ENCODE results near the gene TPRG1L.

TPRG1L gene

DNA sequence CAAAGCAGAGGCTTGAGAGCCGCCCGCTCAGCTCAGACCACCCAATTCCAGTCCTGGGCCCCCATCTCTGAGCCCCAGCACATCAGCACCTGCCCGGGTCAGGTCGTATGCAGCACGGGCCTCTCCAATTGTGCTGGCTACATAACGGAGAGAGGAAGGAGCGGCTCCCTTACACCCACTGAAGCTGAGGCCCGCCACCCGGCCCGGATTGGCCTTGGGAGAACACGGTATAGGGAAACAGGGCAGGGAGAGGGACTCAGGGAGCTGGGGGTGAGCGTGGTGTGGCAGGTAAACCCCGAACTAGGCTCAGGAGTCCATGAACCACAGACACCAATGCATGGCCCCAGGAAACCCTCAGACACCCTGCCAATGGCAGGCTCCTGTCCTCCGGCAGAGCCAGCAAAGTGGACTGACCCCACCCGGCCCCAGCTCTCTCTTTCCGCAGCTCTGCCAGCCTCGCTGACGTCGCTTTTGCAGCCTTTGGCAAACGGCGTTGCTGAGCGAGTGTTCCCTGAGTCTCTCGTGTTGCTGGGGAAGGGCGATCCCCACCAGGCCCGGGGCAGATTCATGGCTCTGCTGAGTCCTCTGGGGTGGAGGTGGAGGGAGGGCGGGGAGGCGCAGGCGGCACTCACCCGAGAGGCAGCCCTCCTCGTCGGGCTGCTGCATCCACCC, 30.0 kb upstream of the TPRG1L start:
- FAIRE-seq, result no peak

DNA sequence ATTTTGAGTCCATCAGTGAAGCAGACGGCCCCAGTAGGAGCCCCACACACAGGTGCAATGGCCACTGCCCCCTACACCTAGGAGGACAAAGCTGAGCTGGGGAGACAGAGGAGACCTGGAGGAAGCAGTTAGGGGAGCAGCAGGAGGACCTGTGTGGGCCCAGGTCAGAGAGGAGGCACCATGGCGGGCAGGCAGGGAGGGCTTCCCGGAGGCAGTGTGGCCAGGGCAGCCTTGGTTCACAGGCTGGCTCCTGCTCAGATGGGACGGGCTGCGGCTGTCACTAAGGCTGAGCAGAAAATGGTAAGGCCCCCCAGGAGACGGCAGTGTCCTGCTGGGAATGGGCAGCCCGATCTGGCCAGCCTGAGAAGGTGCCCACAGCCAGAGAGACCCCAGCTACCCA, 28.9 kb upstream of the TPRG1L start:
- no peak for FAIRE-seq

DNA sequence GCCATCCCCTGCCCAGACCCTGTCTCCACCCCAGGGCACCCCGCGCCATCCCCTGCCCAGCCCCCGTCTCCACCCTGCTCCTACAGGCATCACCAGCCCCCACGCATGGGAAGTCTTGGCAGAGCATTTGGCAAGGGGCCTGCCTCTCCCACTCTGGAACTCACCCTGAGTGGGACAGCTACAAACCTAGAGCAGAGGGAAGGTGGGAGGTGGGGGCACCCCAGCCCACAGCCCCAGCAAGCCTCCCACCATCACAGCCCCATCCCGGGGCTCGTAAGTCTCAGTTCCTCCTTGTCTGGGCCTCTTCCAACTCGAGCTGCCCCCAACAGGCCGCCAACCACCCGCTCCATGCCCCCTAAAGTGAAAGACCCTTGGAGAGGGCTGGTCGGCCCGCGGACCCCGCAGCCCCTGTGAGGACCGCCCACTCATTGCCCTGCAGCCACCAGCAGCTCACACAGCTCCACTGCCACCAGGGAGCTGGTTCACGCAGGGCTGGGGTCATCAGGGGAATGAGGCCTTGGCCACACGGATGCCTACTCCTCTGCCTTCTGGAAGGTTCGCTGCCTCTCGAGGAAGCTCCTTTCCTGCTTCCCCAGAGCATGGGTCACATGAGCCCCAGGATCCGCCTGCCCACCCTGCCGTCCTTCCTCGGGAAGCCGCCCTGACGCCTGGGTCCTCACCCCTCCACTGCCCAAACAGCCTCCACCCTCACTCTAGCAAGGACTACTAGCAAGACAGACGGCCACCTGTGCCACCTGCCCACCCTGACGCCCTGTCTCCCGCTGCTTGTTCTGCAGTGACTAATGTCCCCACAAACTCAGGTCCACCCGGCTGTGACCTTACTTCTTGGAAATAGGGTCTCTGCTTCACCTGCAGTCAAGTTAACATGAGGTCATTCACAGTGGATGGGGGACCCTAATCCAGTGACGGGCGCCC, 27.9 kb upstream of the TPRG1L start:
- no peak for FAIRE-seq

DNA sequence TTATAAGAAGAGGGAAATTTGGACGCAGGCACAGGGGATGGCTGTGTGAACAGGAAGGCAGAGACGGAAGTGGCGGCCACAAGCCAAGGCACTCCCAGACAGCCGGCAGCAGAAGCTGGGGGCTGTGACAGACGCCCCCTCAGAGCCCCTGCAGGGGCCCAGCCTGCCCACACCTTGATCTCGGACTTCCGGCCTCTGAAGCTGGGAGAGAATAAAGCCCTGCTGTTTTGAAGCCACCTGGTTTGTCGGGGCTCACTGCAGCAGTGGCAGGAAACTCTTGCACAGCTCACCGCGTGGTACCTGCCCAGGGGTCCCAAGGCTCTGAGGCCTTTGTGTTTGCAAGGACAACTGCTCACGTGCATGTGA, 27.2 kb upstream of the TPRG1L start:
- FAIRE-seq, result no peak

DNA sequence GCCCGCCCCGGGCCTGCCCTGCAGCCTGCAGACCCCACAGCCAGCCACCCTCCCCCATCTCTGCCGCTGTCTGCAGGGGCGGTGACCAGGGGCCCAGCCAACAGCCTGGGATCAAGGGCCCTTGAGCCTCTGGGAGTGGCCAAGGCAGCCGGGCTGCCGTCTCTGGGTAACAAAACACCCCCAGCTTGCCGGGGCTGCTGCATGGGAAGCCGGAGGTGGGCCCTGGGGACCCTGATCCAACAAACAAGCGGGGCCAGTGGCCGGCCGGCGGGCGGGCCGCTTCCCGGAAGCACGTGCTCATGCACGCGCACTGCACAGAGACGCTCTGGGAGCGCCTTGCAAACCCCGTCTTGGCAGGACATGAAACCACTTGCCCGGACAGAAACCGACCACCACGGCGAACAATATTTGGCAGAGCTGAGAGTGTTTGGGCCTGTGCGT, 26.7 kb upstream of the TPRG1L start:
- FAIRE-seq, result no peak

DNA sequence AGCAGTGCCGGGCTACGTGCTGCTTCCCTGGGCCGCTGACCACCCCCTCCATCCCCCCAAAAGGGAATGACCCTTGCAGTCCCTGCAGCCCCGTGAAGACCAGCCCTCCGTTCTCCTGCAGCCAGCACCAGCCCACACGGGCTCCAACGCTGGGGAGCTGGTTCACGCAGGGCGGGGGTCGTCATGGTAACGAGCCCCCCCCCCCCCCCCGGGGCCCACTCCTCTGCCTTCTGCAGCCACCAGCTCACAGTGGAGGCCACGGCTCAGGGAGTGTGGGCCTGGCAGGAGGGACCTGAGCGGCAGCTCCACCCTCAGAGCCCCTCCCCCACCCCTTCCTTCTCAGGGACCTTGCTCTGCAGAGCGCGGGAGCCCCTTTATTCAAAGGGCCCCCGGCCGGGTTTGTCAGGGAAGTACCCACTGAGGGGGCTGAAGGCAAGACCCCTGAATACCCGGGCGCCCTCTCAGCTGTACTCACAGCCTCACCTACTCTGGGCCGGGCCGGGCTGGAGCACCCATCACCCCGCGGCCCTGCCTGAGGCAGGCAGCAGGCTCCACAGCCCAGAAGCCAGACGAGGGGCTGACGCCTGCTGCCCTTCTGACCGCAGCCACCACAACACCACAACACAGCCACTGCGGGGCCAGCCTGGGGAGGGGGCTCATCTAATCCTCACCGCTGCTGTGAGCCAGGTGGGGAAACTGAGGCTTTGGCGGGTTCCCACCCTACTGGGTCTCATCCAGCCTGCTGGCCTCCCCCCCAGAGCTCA, 26.1 kb upstream of the TPRG1L start:
- FAIRE-seq, result no peak

DNA sequence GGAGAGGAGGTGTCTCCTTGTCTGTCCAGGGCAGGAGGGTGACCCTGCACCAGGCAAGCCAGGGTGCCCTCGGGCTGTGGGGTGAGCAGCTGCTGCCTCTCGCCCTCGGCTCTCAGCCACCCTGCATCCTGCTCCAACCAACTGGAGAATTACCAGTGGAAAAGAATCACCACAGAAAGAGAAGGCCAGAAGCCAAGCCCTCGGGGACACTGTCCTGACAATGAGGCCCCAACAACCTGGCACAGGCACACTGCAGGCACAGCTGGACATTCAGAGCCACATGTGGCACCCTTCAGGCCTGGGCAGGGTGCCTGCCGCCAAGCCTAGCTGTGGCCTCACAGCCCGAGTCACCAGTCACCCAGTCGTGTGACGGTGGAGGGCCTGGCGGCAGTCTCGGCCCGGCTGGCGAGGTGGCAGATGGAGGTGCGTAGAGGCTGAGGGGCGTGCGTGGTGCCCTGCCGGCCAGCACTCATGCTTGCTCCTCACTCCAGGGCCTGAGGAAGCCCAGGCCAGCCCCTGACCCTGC, 25.5 kb upstream of the TPRG1L start:
- no peak for FAIRE-seq

DNA sequence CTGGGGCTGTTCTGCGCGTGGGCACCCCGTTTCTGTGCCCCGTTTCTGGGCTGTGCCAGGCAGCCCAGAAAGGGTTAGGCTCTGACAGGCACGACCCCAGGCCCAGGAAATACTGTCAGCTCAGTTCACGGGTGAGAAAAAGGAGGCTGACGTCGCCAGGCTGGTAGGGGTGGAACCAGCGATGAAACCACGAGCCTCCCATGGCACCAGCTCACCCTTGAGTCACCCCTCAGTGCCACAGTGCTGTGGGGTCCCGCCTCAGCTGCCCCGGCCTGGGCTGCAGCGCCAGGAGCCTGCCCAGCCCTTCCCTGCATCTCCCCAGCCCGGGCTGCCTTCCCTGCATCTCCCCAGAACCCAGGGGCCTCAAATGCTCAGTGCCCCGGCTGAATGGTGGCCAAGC, 25.0 kb upstream of the TPRG1L start:
- FAIRE-seq, result no peak

DNA sequence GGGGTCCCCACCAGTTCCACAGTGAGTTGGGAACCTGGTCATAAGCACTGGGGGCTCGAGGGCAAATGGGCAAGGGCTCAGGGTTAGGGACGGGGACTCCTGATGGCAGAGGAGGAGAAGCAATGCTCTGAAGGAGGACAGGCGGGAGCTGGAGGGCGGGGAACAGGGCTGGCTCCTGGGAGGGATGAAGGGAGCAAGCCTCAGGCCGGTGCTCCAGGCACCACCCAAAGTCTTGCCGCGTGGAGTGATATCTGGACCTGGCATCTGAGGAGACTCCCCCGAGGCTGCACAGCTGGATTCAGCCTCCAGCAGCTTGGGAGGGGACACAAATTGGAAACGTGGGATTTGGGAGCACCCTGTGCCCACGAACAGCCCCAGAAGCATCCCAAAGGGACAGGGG, 24.5 kb upstream of the TPRG1L start:
- FAIRE-seq, result no peak

DNA sequence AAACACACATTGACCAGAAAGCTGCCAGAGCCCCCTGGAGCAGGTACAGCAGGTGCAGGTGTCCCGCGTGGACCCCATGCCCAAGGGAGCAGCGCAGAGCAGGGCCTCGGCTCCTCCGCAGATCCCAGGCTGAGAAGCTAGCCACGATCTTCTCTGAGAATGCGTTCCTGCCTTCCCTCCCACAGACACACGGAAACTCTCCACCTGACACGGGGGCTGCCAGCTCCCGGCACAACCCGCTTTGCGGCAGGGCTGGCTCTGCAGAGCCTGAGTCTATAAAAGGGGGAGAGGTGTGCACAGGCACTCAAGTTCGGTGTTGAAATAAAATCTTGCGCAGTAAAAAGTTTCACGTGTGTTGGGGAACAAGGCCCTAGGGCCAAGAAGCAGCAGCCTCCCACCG, 23.1 kb upstream of the TPRG1L start:
- no peak for FAIRE-seq

DNA sequence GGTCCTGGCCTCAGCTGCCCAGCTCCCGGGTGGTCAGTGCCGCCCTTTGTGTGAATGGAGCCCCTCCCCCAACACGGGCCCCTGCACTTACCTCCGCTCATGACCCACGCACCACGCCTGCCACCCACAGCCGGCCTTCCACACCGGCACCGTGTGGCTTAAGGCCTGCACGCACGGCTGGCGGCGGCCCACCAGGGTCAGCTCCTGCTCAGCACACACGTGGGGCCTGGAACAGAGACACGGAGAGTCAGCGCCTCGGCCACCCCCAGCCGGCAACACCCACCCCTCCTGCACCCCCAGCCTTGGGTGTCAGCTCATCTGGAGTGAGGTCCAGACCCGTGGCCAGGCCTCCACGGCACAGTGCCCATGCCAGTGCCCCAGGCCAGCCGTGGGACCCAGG, 22.4 kb upstream of the TPRG1L start:
- no peak for FAIRE-seq

DNA sequence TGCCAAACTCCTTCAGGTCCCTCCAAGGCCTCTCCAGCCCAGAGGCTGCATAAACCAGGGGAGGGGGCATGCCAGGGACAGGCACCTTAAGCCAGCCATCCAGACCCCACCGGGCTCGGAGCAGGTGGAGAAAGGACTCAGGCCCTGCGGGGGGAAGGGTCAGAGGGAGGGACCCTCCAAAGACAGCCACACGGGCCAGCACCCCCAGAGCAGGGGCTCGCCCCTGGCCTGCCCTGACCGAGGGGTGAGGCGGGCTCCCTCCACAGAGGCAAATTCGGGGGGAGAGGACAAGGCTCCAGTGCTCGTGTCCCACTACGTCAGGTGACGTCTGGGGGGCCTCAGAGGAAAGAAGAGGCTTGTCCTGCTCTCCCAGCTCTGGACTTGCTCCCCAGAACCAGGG, 21.7 kb upstream of the TPRG1L start:
- FAIRE-seq, result no peak

DNA sequence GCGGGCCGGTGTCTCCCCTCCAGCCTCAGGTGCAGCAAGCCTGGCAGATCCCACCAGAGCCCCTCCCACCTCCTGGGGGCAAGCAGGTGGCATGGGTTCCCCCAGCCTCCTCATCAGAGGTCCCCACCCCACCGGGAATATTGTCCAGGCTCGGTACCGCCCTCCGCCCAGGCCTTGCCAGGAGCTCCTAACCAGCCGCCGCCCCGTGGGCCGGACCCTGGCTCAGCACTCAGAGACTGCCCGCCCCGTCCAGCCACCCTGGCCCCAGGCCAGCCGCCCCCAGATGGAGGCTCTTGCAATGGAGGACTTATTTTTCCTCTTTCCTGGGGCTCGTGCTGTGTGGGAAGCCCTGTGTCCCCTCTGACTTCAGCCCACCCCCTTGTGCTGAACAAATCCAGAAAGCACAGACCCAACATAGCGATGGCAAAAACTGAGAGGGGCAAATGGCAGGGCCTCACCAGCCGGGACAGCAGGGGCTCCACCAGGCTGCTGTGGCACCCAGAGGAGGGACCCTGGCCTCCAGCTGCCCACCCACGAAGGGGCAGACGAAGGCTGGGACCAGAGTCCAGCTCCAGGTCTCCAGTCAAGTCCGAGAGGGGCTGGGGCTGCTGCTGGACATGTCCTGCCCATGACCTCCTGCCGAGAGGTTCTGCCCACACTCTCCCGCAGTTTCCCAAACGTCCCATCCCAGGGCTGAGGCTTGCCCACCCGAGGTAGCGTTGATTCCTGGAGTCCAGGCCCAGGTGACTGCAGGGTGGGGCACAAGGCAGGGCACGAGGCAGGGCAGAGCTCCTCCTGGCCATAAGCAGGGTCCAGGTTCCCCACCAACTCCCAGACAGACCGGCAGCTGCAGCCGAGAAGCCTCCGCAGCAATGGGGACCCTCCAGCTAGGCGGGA, 21.0 kb upstream of the TPRG1L start:
- no peak for FAIRE-seq

DNA sequence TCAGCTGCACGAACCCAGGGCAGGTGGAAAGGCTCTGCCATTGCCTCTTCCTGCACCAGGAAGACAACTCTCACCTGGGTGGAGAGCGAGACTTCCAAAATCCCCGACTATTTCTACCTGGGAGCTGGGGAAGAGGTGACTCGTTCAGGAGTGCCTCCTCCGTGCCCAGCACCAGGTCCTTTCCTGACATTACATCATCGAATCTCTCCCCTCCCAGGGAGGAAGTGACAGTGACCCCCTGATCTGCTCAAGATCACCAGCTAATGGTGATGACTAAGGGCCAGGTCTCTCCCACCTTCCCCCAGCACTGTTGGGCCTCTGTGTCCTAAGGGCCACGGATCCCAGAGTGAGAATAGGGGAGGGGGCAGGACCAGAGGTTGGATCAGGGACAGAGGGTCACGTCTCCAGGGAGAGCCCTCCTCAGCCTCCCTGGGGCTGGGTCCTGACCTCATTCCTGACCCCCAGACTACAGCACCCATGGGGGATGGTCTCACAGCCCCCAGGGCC, 20.3 kb upstream of the TPRG1L start:
- no peak for FAIRE-seq

DNA sequence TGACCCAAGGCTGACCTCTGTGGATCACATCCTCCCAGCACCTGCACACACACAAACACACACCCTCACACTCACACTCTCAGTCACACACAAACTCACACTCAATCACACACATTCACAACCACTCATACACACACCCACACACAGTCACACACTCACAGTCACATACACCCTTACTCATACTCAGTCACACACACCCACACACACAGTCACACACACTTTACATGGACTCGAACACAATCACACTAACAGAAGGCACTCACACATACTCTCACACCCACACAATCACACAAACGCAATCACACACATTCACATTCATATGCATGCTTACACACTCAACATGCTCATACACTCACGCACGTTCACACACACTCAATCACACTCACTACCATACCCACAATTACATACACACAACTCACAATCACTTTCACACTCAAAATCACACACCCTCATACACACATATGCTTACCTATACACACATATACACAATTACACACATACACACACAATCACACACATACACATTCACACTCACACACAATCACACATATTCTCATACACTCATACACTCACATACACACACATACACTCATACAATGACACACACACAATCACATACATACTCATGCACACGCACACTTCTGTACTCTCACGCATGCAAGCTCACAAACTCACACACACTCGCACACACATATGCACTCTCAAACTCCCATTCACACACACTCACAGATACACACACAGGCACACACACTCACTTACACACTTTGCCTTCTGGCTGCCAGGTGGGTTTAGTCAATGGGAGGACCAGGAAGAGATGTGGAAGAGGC, 19.6 kb upstream of the TPRG1L start:
- no peak for FAIRE-seq

DNA sequence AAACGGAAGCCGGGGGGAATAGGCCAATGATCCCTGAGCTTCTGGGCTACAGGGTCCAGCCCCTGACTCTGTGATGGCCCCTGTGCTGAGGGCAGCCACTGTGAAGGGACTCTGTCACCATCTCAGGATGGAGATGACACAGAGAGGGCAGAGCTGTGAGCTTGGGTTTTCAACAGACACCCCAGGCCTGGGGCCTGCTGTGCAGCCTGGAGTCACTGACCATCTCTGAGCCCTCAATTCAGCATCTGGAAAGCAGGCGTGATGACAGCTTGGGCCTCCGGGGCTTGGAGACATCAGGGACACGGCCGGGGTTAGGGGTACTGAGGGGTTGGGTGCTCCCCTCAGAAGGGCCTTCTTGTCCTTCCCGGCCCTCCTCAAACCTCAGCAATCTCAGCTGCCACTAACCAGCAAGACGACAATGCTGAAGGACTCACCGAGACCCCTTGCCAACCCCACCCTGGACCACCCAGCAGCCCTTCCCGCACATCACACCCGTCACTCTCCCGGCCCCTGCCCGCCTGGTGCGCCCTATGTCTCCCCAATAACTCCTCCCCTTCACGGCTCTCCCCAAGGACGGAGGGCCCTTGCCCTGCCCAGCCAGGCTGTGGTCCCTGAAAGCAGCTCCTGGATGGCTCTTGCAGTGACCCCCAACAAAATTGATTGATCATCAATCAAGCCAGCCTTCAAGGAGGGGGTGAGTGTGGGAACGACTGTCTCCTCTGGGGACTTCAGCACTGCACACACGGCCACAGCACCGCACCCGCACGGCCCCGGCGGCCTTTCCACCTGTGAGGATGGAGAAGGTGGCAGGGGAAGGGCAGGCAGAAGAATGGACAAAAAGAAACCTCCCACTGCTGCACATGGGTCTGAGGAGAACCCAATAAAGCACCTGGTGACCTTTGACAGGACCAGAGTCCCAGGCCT, 17.8 kb upstream of the TPRG1L start:
- FAIRE-seq, result no peak

DNA sequence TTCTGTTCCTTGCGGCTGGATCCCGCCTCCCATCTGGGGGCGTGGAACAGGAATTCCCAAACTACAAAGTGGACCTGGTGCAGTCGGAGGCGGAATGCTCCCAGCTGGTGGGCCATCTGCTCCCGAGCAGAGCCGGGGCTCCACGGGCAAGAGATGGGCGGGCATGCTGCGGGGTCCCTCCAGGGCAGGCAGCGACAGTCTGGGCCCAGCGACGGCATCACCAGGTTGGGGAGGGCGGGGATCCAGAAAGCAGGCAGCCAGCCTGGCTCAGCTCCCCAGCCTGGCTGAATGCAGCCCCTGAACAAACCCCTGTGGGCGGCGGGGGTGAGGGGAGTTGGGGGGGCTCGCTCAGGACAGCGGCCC, 17.1 kb upstream of the TPRG1L start:
- no peak for FAIRE-seq

DNA sequence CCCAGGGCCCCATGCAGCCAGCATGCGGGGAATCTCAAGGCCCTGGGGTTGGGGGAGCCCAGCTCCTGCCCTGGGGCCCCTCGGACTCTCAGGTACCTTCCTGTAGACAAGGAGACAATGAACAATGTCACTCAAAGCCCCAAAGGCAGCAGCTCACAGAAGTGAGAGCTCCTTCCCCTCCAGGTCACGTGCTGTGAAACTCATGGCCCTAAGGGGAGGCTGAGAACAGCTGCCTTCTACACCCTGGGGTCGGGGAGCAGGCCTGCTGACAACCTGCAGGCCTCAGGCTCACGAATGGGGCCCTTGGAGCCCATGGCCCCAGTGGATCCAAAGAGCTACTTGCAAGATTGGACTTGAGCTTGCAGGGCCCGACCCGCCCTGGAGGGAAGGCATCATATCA, 16.7 kb upstream of the TPRG1L start:
- no peak for FAIRE-seq

DNA sequence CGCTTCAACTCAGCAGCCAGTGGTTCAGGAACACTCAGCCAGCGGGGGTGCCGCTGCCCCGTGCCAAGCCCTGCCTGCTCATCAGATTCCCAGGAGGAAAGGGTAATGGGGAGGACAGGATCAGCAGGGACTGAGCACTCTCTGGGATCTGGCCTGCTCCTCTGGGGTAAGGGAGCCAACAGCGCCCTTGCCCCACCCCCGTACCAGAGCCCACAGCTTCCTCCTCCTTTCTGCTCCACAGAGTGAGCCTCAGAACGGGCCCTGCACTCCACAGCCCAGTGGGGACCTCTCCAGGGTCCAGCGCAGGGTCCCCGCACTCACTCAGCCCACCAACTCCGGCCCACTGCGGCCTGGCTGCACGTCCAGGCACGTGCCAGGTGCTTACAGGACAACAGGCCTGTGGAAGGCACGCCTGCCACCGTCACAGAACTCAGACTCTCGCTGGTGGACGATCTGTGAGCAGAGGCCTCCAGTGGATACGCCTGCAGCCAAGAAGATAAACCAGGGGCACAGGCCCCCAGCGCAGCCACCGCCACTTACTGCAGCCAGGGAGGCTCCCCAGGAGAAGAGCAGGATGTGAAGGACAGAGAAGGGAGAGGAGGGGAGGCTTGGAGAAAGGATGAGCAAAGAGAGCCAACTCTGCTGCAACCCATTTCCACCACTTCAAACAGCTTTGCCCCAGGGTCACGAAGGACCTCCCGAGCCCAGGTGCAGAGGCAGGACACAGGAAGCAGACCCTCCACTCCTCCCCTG, 15.6 kb upstream of the TPRG1L start:
- FAIRE-seq, result no peak

Measured in islet of Langerhans (tissue), 1 donor.